CD4-positive, alpha-beta T cell treated with Interleukin-15 for 1 hour (primary cell): ENCODE measurements around the gene MX2.
"Not testable (repeated sequence)": the region's sequence is repeated elsewhere in the genome, so short reads cannot be mapped to it uniquely, and the experiment has no call there.

Experiments
- DNase-seq: peaks from one replicate; pipeline ENCODE4 v3.0.0-alpha.2; 2020

Gene MX2

GRCh38 chr21:41361786-41362604, at the start of gene MX2:
TSS of gene MX2 (plus strand) at chr21:41362027. CDS start at chr21:41376907, 14,880 bp downstream.
- DNase-seq = peak; percentile 90

- not testable (repeated sequence) for DNase-seq
Observed at GRCh38 chr21:41313285-41314164, 48.3 kb upstream of the MX2 start.

- no peak for DNase-seq
Observed at GRCh38 chr21:41315726-41316125, 46.1 kb upstream of the MX2 start.

GRCh38 chr21:41316200-41317062, 45.4 kb upstream of the MX2 start, which contains the start of gene FAM3B:
TSS of gene FAM3B (plus strand) at chr21:41316801. CDS start at chr21:41316880, 79 bp downstream.
- no peak for DNase-seq

- no peak for DNase-seq
Observed at GRCh38 chr21:41317063-41317392, 44.8 kb upstream of the MX2 start.

- DNase-seq = no peak
Observed at GRCh38 chr21:41317458-41317857, 44.4 kb upstream of the MX2 start.

GRCh38 chr21:41318218-41318617, 43.6 kb upstream of the MX2 start:
- no peak for DNase-seq

- no peak for DNase-seq
Observed at GRCh38 chr21:41319273-41319672, 42.6 kb upstream of the MX2 start.

- no peak for DNase-seq
Observed at GRCh38 chr21:41321211-41321907, 40.5 kb upstream of the MX2 start.

- DNase-seq = no peak
Observed at GRCh38 chr21:41321908-41322495, 39.8 kb upstream of the MX2 start.

GRCh38 chr21:41322496-41323382, 39.1 kb upstream of the MX2 start:
- DNase-seq = no peak

- DNase-seq = no peak
Observed at GRCh38 chr21:41325138-41325912, 36.5 kb upstream of the MX2 start.

GRCh38 chr21:41326414-41327080, 35.3 kb upstream of the MX2 start:
- DNase-seq = no peak

- no peak for DNase-seq
Observed at GRCh38 chr21:41327753-41328152, 34.1 kb upstream of the MX2 start.

- DNase-seq = no peak
Observed at GRCh38 chr21:41328660-41329607, 32.9 kb upstream of the MX2 start.

- DNase-seq = no peak
Observed at GRCh38 chr21:41333752-41334151, 28.1 kb upstream of the MX2 start.

GRCh38 chr21:41337515-41337914, 24.3 kb upstream of the MX2 start:
- DNase-seq = no peak

- DNase-seq = no peak
Observed at GRCh38 chr21:41338455-41338854, 23.4 kb upstream of the MX2 start.
